Suprapubic skin (tissue), 4 donors: ENCODE results near the gene CRACDL.

Experiments
- CTCF ChIP-seq, 2 donors: fragments of 200-600 bp in 1 of 2; fragments of 450-650 bp in 1 of 2; sonication (generic) in 1 of 2; IDR thresholded peaks; one replicate each; pipeline ENCODE4 v1.5.1; 2016 to 2019; ENCODE audit warnings: antibody characterized with exemption in 2 of 2, mild to moderate bottlenecking in 1 of 2, moderate library complexity in 1 of 2
- EP300 ChIP-seq: sonication (generic); formaldehyde crosslinking; IDR thresholded peaks from one replicate; pipeline ENCODE4 v1.6.1; 2017; ENCODE audit warnings: antibody characterized with exemption
- POLR2AphosphoS5 ChIP-seq, 3 donors: sonication (generic); formaldehyde crosslinking; IDR thresholded peaks; one replicate each; pipeline ENCODE4 v1.6.1; 2017; ENCODE audit warnings: antibody characterized with exemption in 3 of 3

DNA sequence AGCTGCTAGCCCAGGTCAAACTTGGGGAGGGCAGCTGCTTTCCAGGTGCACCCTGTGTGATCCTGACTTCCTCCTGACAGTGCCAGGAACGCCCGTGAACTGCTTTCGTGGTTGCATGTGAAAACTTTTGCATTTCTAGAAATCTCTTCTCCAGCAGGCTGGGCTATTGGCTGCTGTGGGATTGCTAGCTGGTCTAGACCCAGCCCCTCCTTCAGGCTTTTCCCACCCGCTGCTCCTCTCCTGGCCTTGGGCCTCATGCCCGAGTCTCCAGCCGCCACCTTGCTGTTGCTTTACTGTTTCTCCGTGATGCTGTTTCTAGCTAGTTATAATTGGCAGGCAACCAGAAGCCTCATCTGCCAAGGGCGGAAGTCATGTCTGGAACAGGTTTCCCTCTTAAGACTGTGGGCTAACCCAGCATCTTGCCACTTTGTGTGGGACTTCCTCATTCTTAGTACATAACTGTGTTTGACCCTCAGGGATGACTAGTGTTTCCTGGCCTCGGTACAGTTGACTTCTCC lies 178.1 kb downstream of the CRACDL start:
- TF ChIP-seq CTCF (IDR thresholded peaks at IDR 0.05) (no peak), EP300 (no peak), POLR2AphosphoS5 (IDR thresholded peaks at IDR 0.05) (peak in 2 of 3 donors; percentile 17 to 47)
